Caki2 (cell line): Measurements from ENCODE around the gene HSFY1. TPM values are rescaled to one million over a fixed set of nuclear protein-coding genes. Genes with fewer than 3 reads are reported as not detected.
"Not testable (repeated sequence)": the region's sequence is repeated elsewhere in the genome, so short reads cannot be mapped to it uniquely, and the experiment has no call there.

Source experiments
- DNase-seq: peaks from one replicate; pipeline ENCODE4 v3.0.0-alpha.2; 2015; ENCODE audit warnings: low read depth
- in situ Hi-C: cut with HindIII; loops from 2 replicates; pipeline ENCODE4 v1.10.0; 2016; ENCODE audit warnings: low sequenced_read_pairs, low pct_unique_long_range_greater_than_20kb, mixed read lengths
- total RNA-seq: library from RNA; depleted of rRNA; stranded (reverse); fragments of >200 nt; shearing (Covaris generic); gene quantifications from 2 replicates; pipeline ENCODE4 v1.2.3, GENCODE V29; 2014; ENCODE audit warnings: low replicate concordance; rRNA removed

HSFY1 gene
- not detected in 2 replicates for total RNA-seq

- DNase-seq, in situ Hi-C loops: not testable (repeated sequence)
These were observed at the start of gene HSFY1 for GRCh38 chrY:18546420-18546819. TSS of gene HSFY1 (plus strand) at chrY:18546720. CDS start at chrY:18546788, 68 bp downstream.

GRCh38 chrY:18504266-18504665 lies 42.3 kb upstream of the HSFY1 start:
- DNase-seq, in situ Hi-C loops: not testable (repeated sequence)

- in situ Hi-C loops, DNase-seq: not testable (repeated sequence)
These were observed 15.4 kb upstream of the HSFY1 start for GRCh38 chrY:18530995-18531655.

- in situ Hi-C loops, DNase-seq: not testable (repeated sequence)
These were observed 7.6 kb upstream of the HSFY1 start for GRCh38 chrY:18538952-18539351.

GRCh38 chrY:18553132-18553531 lies 6.6 kb downstream of the HSFY1 start:
- DNase-seq, in situ Hi-C loops: not testable (repeated sequence)

GRCh38 chrY:18565915-18566314 lies 19.4 kb downstream of the HSFY1 start:
- DNase-seq, in situ Hi-C loops: not testable (repeated sequence)

Other genes starting within 250 kb of the HSFY1 start
- not detected in 2 replicates for gene HSFY2, start 227.0 kb downstream of the HSFY1 start, total RNA-seq